GM21786 (cell line): ENCODE data around the gene ZNG1C.
"Not testable (repeated sequence)": the region's sequence is repeated elsewhere in the genome, so short reads cannot be mapped to it uniquely, and the experiment has no call there.

ENCODE experiments used
- ATAC-seq: cut with Tn5 transposase; IDR thresholded peaks from one replicate; pipeline ENCODE4 v1.9.1; 2021; ENCODE audit not compliant: unreplicated experiment

ZNG1C gene

GRCh38 chr9:68241683-68242082, at the start of gene ZNG1C:
TSS of gene ZNG1C (plus strand) at chr9:68241983. CDS start at chr9:68242032, 49 bp downstream.
- ATAC-seq: not testable (repeated sequence)

- not testable (repeated sequence) for ATAC-seq
These were observed 654 bp downstream of the ZNG1C start for GRCh38 chr9:68242437-68242836.

- not testable (repeated sequence) for ATAC-seq
These were observed 39.3 kb downstream of the ZNG1C start for GRCh38 chr9:68281041-68281440.

GRCh38 chr9:68302567-68302966, 60.8 kb downstream of the ZNG1C start, which contains the start of gene FOXD4L3:
TSS of gene FOXD4L3 (plus strand) at chr9:68302867. CDS start at chr9:68302952, 85 bp downstream.
- ATAC-seq: not testable (repeated sequence)

GRCh38 chr9:68303771-68304170, 62.0 kb downstream of the ZNG1C start:
- ATAC-seq: not testable (repeated sequence)

- ATAC-seq: not testable (repeated sequence)
These were observed 62.4 kb downstream of the ZNG1C start for GRCh38 chr9:68304212-68304611.

- not testable (repeated sequence) for ATAC-seq
These were observed 63.0 kb downstream of the ZNG1C start for GRCh38 chr9:68304777-68305176.

GRCh38 chr9:68305680-68306285, 64.0 kb downstream of the ZNG1C start:
- not testable (repeated sequence) for ATAC-seq

- ATAC-seq: not testable (repeated sequence)
These were observed 64.7 kb downstream of the ZNG1C start for GRCh38 chr9:68306391-68306964.

- not testable (repeated sequence) for ATAC-seq
These were observed 65.3 kb downstream of the ZNG1C start for GRCh38 chr9:68307127-68307526.

- ATAC-seq: not testable (repeated sequence)
These were observed 65.9 kb downstream of the ZNG1C start for GRCh38 chr9:68307654-68308053.

- ATAC-seq: not testable (repeated sequence)
These were observed 69.4 kb downstream of the ZNG1C start for GRCh38 chr9:68311208-68311607.

- not testable (repeated sequence) for ATAC-seq
These were observed 76.4 kb downstream of the ZNG1C start for GRCh38 chr9:68318209-68318608.

GRCh38 chr9:68323749-68324148, 82.0 kb downstream of the ZNG1C start:
- ATAC-seq: not testable (repeated sequence)

- ATAC-seq: not testable (repeated sequence)
These were observed 82.7 kb downstream of the ZNG1C start for GRCh38 chr9:68324518-68324917.

- not testable (repeated sequence) for ATAC-seq
These were observed 87.3 kb downstream of the ZNG1C start for GRCh38 chr9:68329106-68329505.

- ATAC-seq: not testable (repeated sequence)
These were observed 88.9 kb downstream of the ZNG1C start for GRCh38 chr9:68330531-68331173.

- ATAC-seq: not testable (repeated sequence)
These were observed 90.3 kb downstream of the ZNG1C start for GRCh38 chr9:68332122-68332521.

- not testable (repeated sequence) for ATAC-seq
These were observed 94.2 kb downstream of the ZNG1C start for GRCh38 chr9:68335935-68336334.

- ATAC-seq: not testable (repeated sequence)
These were observed 95.0 kb downstream of the ZNG1C start for GRCh38 chr9:68336639-68337339.

- not testable (repeated sequence) for ATAC-seq
These were observed 96.2 kb downstream of the ZNG1C start for GRCh38 chr9:68338000-68338399.
